Neural cell (in vitro differentiated cells): ENCODE measurements around the gene HORMAD2. TPM values are rescaled to one million over a fixed set of nuclear protein-coding genes. Genes with fewer than 3 reads are reported as not detected.

Experiments used
- H2AFZ ChIP-seq: fragments of 200-600, 300-800 bp; sonication (generic), shearing (Covaris generic); 2 replicates; pipeline ENCODE4 v1.6.0; 2014; ENCODE audit warnings: low read depth, mild to moderate bottlenecking, antibody characterized with exemption, low read length, moderate library complexity
- H3F3A ChIP-seq: fragments of 200-600 bp; shearing (Covaris generic); 2 replicates; pipeline ENCODE4 v1.6.1; 2016; ENCODE audit warnings: mild to moderate bottlenecking, moderate library complexity, mixed read lengths, antibody characterized with exemption, low read length; ENCODE audit not compliant: insufficient read depth, poor library complexity, severe bottlenecking
- H3K27ac ChIP-seq: fragments of 200-600, 300-800 bp; sonication (generic), shearing (Covaris generic); 2 replicates; pipeline ENCODE4 v1.5.1; 2014; ENCODE audit warnings: mild to moderate bottlenecking, low read length, moderate library complexity
- H3K27me3 ChIP-seq: fragments of 300-800, 200-600 bp; sonication (generic), shearing (Covaris generic); 2 replicates; pipeline ENCODE4 v1.6.0; 2014; ENCODE audit warnings: mild to moderate bottlenecking, low read depth, low read length, moderate library complexity; ENCODE audit not compliant: insufficient read depth
- H3K36me3 ChIP-seq: fragments of 300-800, 200-600 bp; sonication (generic), shearing (Covaris generic); 2 replicates; pipeline ENCODE4 v1.5.1; 2014; ENCODE audit warnings: mild to moderate bottlenecking, antibody characterized with exemption, low read length, moderate library complexity; ENCODE audit not compliant: insufficient read depth
- H3K4me2 ChIP-seq: fragments of 300-800, 200-600 bp; sonication (generic), shearing (Covaris generic); 2 replicates; pipeline ENCODE4 v1.6.0; 2014; ENCODE audit warnings: mild to moderate bottlenecking, low read length
- H3K4me3 ChIP-seq: fragments of 300-800, 200-600 bp; sonication (generic), shearing (Covaris generic); 2 replicates; pipeline ENCODE4 v1.5.1; 2014; ENCODE audit warnings: mild to moderate bottlenecking, low read length, moderate library complexity
- H3K79me2 ChIP-seq: fragments of 200-600 bp; shearing (Covaris generic); replicated peaks from 2 replicates; pipeline ENCODE4 v1.6.0; 2014; ENCODE audit warnings: mild to moderate bottlenecking, low read length, moderate library complexity; ENCODE audit not compliant: insufficient read depth
- H3K9ac ChIP-seq: fragments of 300-800, 200-600 bp; sonication (generic), shearing (Covaris generic); 2 replicates; pipeline ENCODE4 v1.6.1; 2016; ENCODE audit warnings: mild to moderate bottlenecking, low read length, mixed read lengths
- H3K9me2 ChIP-seq: fragments of 200-600 bp; shearing (Covaris generic); 2 replicates; pipeline ENCODE4 v1.6.1; 2016; ENCODE audit warnings: mild to moderate bottlenecking, low read length, mixed read lengths; ENCODE audit not compliant: insufficient read depth
- H3K9me3 ChIP-seq: fragments of 200-600, 300-800 bp; sonication (generic), shearing (Covaris generic); 2 replicates; pipeline ENCODE4 v1.6.1; 2016; ENCODE audit warnings: mild to moderate bottlenecking, mixed run types, low read length, moderate library complexity, mixed read lengths
- H4K20me1 ChIP-seq: fragments of 200-600 bp; shearing (Covaris generic); 2 replicates; pipeline ENCODE4 v1.6.1; 2016; ENCODE audit warnings: mild to moderate bottlenecking, mixed run types; ENCODE audit not compliant: insufficient read depth
- EP300 ChIP-seq: fragments of 450-650 bp; conservative IDR thresholded peaks from 2 replicates; pipeline ENCODE4 v1.6.1; 2014; ENCODE audit warnings: antibody characterized with exemption, mild to moderate bottlenecking, moderate library complexity; ENCODE audit not compliant: poor library complexity, severe bottlenecking
- EZH2 ChIP-seq: fragments of 200-600, 300-800 bp; shearing (Covaris generic), sonication (generic); IDR thresholded peaks from 2 replicates; pipeline ENCODE4 v1.6.1; 2014; ENCODE audit warnings: antibody characterized with exemption, low read length, borderline replicate concordance, mild to moderate bottlenecking; ENCODE audit not compliant: insufficient read depth, poor library complexity, severe bottlenecking
- MXI1 ChIP-seq: fragments of 450-650 bp; conservative IDR thresholded peaks from 2 replicates; pipeline ENCODE4 v1.6.1; 2014; ENCODE audit warnings: antibody characterized with exemption, mild to moderate bottlenecking; ENCODE audit not compliant: poor library complexity, severe bottlenecking
- POLR2AphosphoS5 ChIP-seq: IDR thresholded peaks from 2 replicates; pipeline ENCODE4 v1.6.1; 2012
- RAD21 ChIP-seq: fragments of 450-650 bp; conservative IDR thresholded peaks from 2 replicates; pipeline ENCODE4 v1.6.1; 2014; ENCODE audit warnings: antibody characterized with exemption, mild to moderate bottlenecking, moderate library complexity
- SMC3 ChIP-seq: fragments of 450-650 bp; conservative IDR thresholded peaks from 2 replicates; pipeline ENCODE4 v1.6.1; 2014; ENCODE audit warnings: antibody characterized with exemption, mild to moderate bottlenecking, moderate library complexity; ENCODE audit not compliant: poor library complexity
- TAF1 ChIP-seq: IDR thresholded peaks from 2 replicates; pipeline ENCODE4 v1.6.1; 2012; ENCODE audit warnings: low read depth
- polyA plus RNA-seq: library from polyadenylated mRNA; depleted of rRNA; stranded (reverse); fragments of >200 nt; gene quantifications from 2 replicates; pipeline ENCODE4 v1.2.3, GENCODE V29; 2014
- TF ChIP-seq, protein P1 (sequence below): fragments of 450-650 bp; IDR thresholded peaks from 2 replicates; pipeline ENCODE4 v1.5.1; 2014; ENCODE audit warnings: antibody characterized with exemption, mild to moderate bottlenecking, moderate library complexity; ENCODE audit not compliant: poor library complexity, severe bottlenecking
- TF ChIP-seq, protein P2 (sequence below): IDR thresholded peaks from 2 replicates; pipeline ENCODE4 v1.6.1; 2012; ENCODE audit warnings: borderline replicate concordance

The HORMAD2 gene
- polyA plus RNA-seq, 1 donor from 2014 or later, result 1.2 TPM

GRCh38 chr22:30123463-30123862 lies 43.2 kb downstream of the HORMAD2 start:
- no peaks in the 10 kb centered on the region for H3K27me3 ChIP-seq
- H3K79me2 ChIP-seq, result no peaks in the 10 kb centered on the region
- H3F3A ChIP-seq, result no peaks in the 10 kb centered on the region
- no peak overlapping the region for H3K4me3 ChIP-seq
- no peaks in the 10 kb centered on the region for H3K9me3 ChIP-seq
- no peaks in the 10 kb centered on the region for H3K9me2 ChIP-seq
- no peak overlapping the region for H2AFZ ChIP-seq
- H3K27ac ChIP-seq, result no peak overlapping the region
- no peaks in the 10 kb centered on the region for H4K20me1 ChIP-seq
- no peak overlapping the region for H3K9ac ChIP-seq
- H3K36me3 ChIP-seq, result no peaks in the 10 kb centered on the region
- TF ChIP-seq TAF1 (no peak), EP300 (no peak), EZH2 (no peak), MXI1 (no peak), POLR2AphosphoS5 (no peak), RAD21 (no peak), SMC3 (no peak)
- TF ChIP-seq, protein P1, sequence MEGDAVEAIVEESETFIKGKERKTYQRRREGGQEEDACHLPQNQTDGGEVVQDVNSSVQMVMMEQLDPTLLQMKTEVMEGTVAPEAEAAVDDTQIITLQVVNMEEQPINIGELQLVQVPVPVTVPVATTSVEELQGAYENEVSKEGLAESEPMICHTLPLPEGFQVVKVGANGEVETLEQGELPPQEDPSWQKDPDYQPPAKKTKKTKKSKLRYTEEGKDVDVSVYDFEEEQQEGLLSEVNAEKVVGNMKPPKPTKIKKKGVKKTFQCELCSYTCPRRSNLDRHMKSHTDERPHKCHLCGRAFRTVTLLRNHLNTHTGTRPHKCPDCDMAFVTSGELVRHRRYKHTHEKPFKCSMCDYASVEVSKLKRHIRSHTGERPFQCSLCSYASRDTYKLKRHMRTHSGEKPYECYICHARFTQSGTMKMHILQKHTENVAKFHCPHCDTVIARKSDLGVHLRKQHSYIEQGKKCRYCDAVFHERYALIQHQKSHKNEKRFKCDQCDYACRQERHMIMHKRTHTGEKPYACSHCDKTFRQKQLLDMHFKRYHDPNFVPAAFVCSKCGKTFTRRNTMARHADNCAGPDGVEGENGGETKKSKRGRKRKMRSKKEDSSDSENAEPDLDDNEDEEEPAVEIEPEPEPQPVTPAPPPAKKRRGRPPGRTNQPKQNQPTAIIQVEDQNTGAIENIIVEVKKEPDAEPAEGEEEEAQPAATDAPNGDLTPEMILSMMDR, result no peak
- TF ChIP-seq, protein P2, sequence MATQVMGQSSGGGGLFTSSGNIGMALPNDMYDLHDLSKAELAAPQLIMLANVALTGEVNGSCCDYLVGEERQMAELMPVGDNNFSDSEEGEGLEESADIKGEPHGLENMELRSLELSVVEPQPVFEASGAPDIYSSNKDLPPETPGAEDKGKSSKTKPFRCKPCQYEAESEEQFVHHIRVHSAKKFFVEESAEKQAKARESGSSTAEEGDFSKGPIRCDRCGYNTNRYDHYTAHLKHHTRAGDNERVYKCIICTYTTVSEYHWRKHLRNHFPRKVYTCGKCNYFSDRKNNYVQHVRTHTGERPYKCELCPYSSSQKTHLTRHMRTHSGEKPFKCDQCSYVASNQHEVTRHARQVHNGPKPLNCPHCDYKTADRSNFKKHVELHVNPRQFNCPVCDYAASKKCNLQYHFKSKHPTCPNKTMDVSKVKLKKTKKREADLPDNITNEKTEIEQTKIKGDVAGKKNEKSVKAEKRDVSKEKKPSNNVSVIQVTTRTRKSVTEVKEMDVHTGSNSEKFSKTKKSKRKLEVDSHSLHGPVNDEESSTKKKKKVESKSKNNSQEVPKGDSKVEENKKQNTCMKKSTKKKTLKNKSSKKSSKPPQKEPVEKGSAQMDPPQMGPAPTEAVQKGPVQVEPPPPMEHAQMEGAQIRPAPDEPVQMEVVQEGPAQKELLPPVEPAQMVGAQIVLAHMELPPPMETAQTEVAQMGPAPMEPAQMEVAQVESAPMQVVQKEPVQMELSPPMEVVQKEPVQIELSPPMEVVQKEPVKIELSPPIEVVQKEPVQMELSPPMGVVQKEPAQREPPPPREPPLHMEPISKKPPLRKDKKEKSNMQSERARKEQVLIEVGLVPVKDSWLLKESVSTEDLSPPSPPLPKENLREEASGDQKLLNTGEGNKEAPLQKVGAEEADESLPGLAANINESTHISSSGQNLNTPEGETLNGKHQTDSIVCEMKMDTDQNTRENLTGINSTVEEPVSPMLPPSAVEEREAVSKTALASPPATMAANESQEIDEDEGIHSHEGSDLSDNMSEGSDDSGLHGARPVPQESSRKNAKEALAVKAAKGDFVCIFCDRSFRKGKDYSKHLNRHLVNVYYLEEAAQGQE, result no peak
- no peak overlapping the region for H3K4me2 ChIP-seq

DNA sequence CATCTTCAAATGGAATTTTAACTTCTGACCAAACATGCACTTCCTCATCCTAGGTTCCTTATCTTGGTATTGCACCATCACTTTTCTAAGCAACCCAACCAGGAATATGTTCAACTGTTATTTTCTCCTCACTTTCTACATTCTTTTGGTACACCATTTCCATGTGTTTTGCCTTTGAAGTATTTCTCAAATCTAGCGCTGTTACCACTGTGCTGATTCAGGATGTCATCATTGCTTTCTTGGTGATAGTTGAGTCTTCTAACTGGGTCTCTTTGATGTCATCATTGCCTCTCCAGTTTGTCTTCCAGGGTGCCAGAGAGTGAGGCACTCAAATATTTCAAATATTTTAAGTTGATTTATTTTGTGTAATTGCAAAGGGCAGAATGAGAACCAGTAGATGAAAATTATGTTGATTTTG lies 47.5 kb downstream of the HORMAD2 start:
- TF ChIP-seq MXI1 (no peak), SMC3 (no peak), POLR2AphosphoS5 (no peak), EP300 (no peak), EZH2 (no peak), TAF1 (no peak), RAD21 (no peak)
- TF ChIP-seq, protein P1, result no peak
- TF ChIP-seq, protein P2, result no peak
- no peaks in the 10 kb centered on the region for H3K9me2 ChIP-seq

More for the DNA sequence above, 47.5 kb downstream of the HORMAD2 start:
- H3K4me2 ChIP-seq, result no peak overlapping the region
- no peak overlapping the region for H3K27ac ChIP-seq
- H3F3A ChIP-seq, result no peaks in the 10 kb centered on the region
- no peak overlapping the region for H2AFZ ChIP-seq
- no peak overlapping the region for H3K4me3 ChIP-seq
- no peaks in the 10 kb centered on the region for H3K79me2 ChIP-seq
- H4K20me1 ChIP-seq, result no peaks in the 10 kb centered on the region
- H3K27me3 ChIP-seq, result no peaks in the 10 kb centered on the region
- no peaks in the 10 kb centered on the region for H3K9me3 ChIP-seq
- H3K9ac ChIP-seq, result no peak overlapping the region
- no peaks in the 10 kb centered on the region for H3K36me3 ChIP-seq
